IMR-90 (cell line): ENCODE measurements around the gene ACACA. TPM values are rescaled to one million over a fixed set of nuclear protein-coding genes. Genes with fewer than 3 reads are reported as not detected.

Source experiments
- ATAC-seq: fragments of 200-7000 bp; cut with Tn5 transposase; 2 replicates; pipeline ENCODE4 v1.9.1; 2020; ENCODE audit warnings: low read depth, mild to moderate bottlenecking, moderate library complexity
- BruUV-seq: library from RNA; stranded (reverse); fragments of 400-500 nt; replicated peaks from 2 replicates; lab custom pipeline; 2021; lab: Mats Ljungman, UMichigan
- CTCF ChIA-PET: fragments of 300-600 bp; formaldehyde crosslinking; extraction: SDS; loops from one replicate; lab custom pipeline; 2021; ENCODE audit warnings: antibody characterized with exemption; lab: Yijun Ruan, JAX
- POLR2A ChIA-PET: fragments of 300-600 bp; sonication (Branson Sonifier 250); formaldehyde crosslinking; loops from one replicate; lab custom pipeline; 2022; ENCODE audit warnings: antibody characterized with exemption; ENCODE audit not compliant: unreplicated experiment; lab: Charles Lee
- DNase-seq: peaks from one replicate; pipeline ENCODE4 v3.0.0; 2013
- H2AFZ ChIP-seq: replicated peaks from 2 replicates; pipeline ENCODE3; 2013; ENCODE audit warnings: low read length, mild to moderate bottlenecking; ENCODE audit not compliant: poor library complexity
- H2AK5ac ChIP-seq: 2 replicates; pipeline ENCODE4 v1.6.1; 2013; ENCODE audit warnings: low read depth, low read length, inconsistent platforms
- H2AK9ac ChIP-seq: replicated peaks from 2 replicates; pipeline ENCODE3; 2013; ENCODE audit warnings: mild to moderate bottlenecking, low read depth, low read length, moderate library complexity; ENCODE audit not compliant: poor library complexity
- H2BK120ac ChIP-seq: 2 replicates; pipeline ENCODE4 v1.6.1; 2013; ENCODE audit warnings: low read depth, low read length, inconsistent platforms
- H2BK15ac ChIP-seq: 3 replicates; pipeline ENCODE4 v1.6.1; 2013; ENCODE audit warnings: low read depth, low read length, inconsistent platforms
- H2BK20ac ChIP-seq: 2 replicates; pipeline ENCODE4 v1.6.1; 2013; ENCODE audit warnings: low read depth, mild to moderate bottlenecking, inconsistent platforms, low read length, moderate library complexity
- H2BK5ac ChIP-seq: 2 replicates; pipeline ENCODE4 v1.6.1; 2013; ENCODE audit warnings: mild to moderate bottlenecking, low read depth, low read length, inconsistent platforms; ENCODE audit not compliant: poor library complexity, severe bottlenecking
- H3K14ac ChIP-seq: replicated peaks from 2 replicates; pipeline ENCODE4 v1.6.1; 2013; ENCODE audit warnings: low read depth, low read length, inconsistent platforms
- H3K18ac ChIP-seq: 2 replicates; pipeline ENCODE4 v1.6.1; 2013; ENCODE audit warnings: low read depth, low read length, control low read depth
- H3K23ac ChIP-seq: 2 replicates; pipeline ENCODE4 v1.6.1; 2013; ENCODE audit warnings: low read depth, low read length, inconsistent platforms
- H3K27ac ChIP-seq: 2 replicates; pipeline ENCODE4 v1.5.1; 2013; ENCODE audit warnings: mild to moderate bottlenecking, control low read depth, low read length; ENCODE audit not compliant: insufficient read depth
- H3K27me3 ChIP-seq: 2 replicates; pipeline ENCODE4 v1.6.1; 2013; ENCODE audit warnings: low read length; ENCODE audit not compliant: control insufficient read depth, insufficient read depth
- H3K36me3 ChIP-seq: 2 replicates; pipeline ENCODE4 v1.6.1; 2013; ENCODE audit warnings: low read length, mixed read lengths; ENCODE audit not compliant: control insufficient read depth, insufficient read depth
- H3K4ac ChIP-seq: 2 replicates; pipeline ENCODE4 v1.6.1; 2013; ENCODE audit warnings: low read depth, low read length, inconsistent platforms
- H3K4me1 ChIP-seq: 2 replicates; pipeline ENCODE4 v1.6.1; 2013; ENCODE audit warnings: low read length, mixed read lengths; ENCODE audit not compliant: control insufficient read depth, insufficient read depth
- H3K4me2 ChIP-seq: 2 replicates; pipeline ENCODE4 v1.6.1; 2013; ENCODE audit warnings: low read depth, mild to moderate bottlenecking, control low read depth, low read length, moderate library complexity
- H3K4me3 ChIP-seq: 2 replicates; pipeline ENCODE4 v1.5.1; 2013; ENCODE audit warnings: low read depth, mild to moderate bottlenecking, control low read depth, low read length, moderate library complexity; ENCODE audit not compliant: insufficient read depth
- H3K56ac ChIP-seq: 2 replicates; pipeline ENCODE4 v1.6.1; 2013; ENCODE audit warnings: low read length, inconsistent platforms; ENCODE audit not compliant: insufficient read depth; ENCODE audit errors: extremely low read depth
- H3K79me1 ChIP-seq, 2 experiments: 2 replicates each; pipeline ENCODE4 v1.6.1; 2013; ENCODE audit warnings: low read length in 2 of 2, inconsistent platforms in 1 of 2, low read depth in 1 of 2
- H3K9ac ChIP-seq: 2 replicates; pipeline ENCODE4 v1.6.1; 2013; ENCODE audit warnings: low read depth, low read length, control low read depth
- H3K9me1 ChIP-seq: 2 replicates; pipeline ENCODE4 v1.6.1; 2013; ENCODE audit warnings: low read length, inconsistent platforms; ENCODE audit not compliant: insufficient read depth
- H3K9me3 ChIP-seq: 2 replicates; pipeline ENCODE4 v1.6.1; 2013; ENCODE audit warnings: low read length; ENCODE audit not compliant: control insufficient read depth, insufficient read depth
- H4K20me1 ChIP-seq: 2 replicates; pipeline ENCODE4 v1.6.1; 2013; ENCODE audit warnings: low read length, inconsistent platforms; ENCODE audit not compliant: insufficient read depth
- H4K5ac ChIP-seq: 2 replicates; pipeline ENCODE4 v1.6.1; 2013; ENCODE audit warnings: mild to moderate bottlenecking, low read depth, low read length, control low read depth
- H4K8ac ChIP-seq, 2 experiments: 2 replicates each; pipeline ENCODE4 v1.6.1; 2013; ENCODE audit warnings: low read depth in 2 of 2, low read length in 2 of 2, control low read depth in 1 of 2, inconsistent platforms in 1 of 2
- H4K91ac ChIP-seq: 2 replicates; pipeline ENCODE4 v1.6.1; 2013; ENCODE audit warnings: low read depth, low read length, inconsistent platforms; ENCODE audit not compliant: insufficient read depth
- MAZ ChIP-seq: IDR thresholded peaks from 2 replicates; pipeline ENCODE4 v1.6.1; 2012; ENCODE audit warnings: low read depth, mild to moderate bottlenecking, low read length, improper control_type of control experiment, moderate library complexity, borderline replicate concordance
- NFE2L2 ChIP-seq: fragments of 150-350 bp; IDR thresholded peaks from 2 replicates; pipeline ENCODE4 v1.6.1; 2016; ENCODE audit warnings: low read depth, mild to moderate bottlenecking, low read length
- RCOR1 ChIP-seq: IDR thresholded peaks from 2 replicates; pipeline ENCODE4 v1.6.1; 2012; ENCODE audit warnings: mild to moderate bottlenecking, low read length, improper control_type of control experiment; ENCODE audit not compliant: insufficient replicate concordance
- RFX5 ChIP-seq: IDR thresholded peaks from 2 replicates; pipeline ENCODE4 v1.8.0; 2012; ENCODE audit warnings: low read depth, mild to moderate bottlenecking, low read length, moderate library complexity
- SMC3 ChIP-seq: fragments of 150-350 bp; IDR thresholded peaks from 2 replicates; pipeline ENCODE4 v1.6.1; 2016; ENCODE audit warnings: low read depth, mild to moderate bottlenecking, antibody characterized with exemption, low read length, moderate library complexity
- USF2 ChIP-seq: fragments of 150-350 bp; IDR thresholded peaks from 2 replicates; pipeline ENCODE4 v1.6.1; 2017; ENCODE audit warnings: mild to moderate bottlenecking, antibody characterized with exemption, low read length, low read depth
- WGBS, 2 experiments: methylation state at CpG; one replicate each; pipeline versions ENCODE4 v1.1.5 to v1.1.7; 2013; ENCODE audit warnings: missing lambda C conversion rate in 2 of 2; ENCODE audit not compliant: insufficient read length in 1 of 2; ENCODE audit errors: extremely low coverage in 2 of 2; 5-methylcytosine and 5-hydroxymethylcytosine counted together
- dilution Hi-C: fragments of 300-500 bp; cut with HindIII; formaldehyde crosslinking; loops from one replicate; pipeline ENCODE4 v1.14.3; 2018; ENCODE audit warnings: low sequenced_read_pairs; ENCODE audit not compliant: unreplicated experiment
- in situ Hi-C: fragments of 300-500 bp; cut with MboI; formaldehyde crosslinking; loops from 3 replicates; pipeline ENCODE4 v1.14.3; 2019; ENCODE audit warnings: low sequenced_read_pairs, inconsistent platforms, mixed read lengths
- intact Hi-C: fragments of 100-400 bp; cut with micrococcal nuclease; formaldehyde crosslinking; loops from 2 replicates; pipeline ENCODE4 v1.10.0; 2022
- polyA plus RNA-seq, 3 experiments: library from polyadenylated mRNA; depleted of rRNA; stranded (reverse); fragments of >200 nt; gene quantifications; 2 replicates each; pipeline ENCODE4 v1.2.3, GENCODE V29; 2012; ENCODE audit warnings: low replicate concordance in 1 of 3
- total RNA-seq: library from RNA; depleted of rRNA; stranded (reverse); fragments of >200 nt; gene quantifications from 2 replicates; pipeline ENCODE4 v1.2.3, GENCODE V29; 2012
- TF ChIP-seq, protein P1 (sequence below): conservative IDR thresholded peaks from 2 replicates; pipeline ENCODE4 v1.5.1; 2012; ENCODE audit warnings: mild to moderate bottlenecking, low read depth, low read length, improper control_type of control experiment
- TF ChIP-seq, protein P2 (sequence below): fragments of 150-350 bp; IDR thresholded peaks from 2 replicates; pipeline ENCODE4 v1.6.1; 2016; ENCODE audit warnings: low read depth, mild to moderate bottlenecking, low read length, moderate library complexity, borderline replicate concordance

ACACA gene
- total and polyA plus RNA-seq, 2 of the 4 experiments (the other 2 are of a cell fraction): 21.3 to 39.1 TPM

DNA sequence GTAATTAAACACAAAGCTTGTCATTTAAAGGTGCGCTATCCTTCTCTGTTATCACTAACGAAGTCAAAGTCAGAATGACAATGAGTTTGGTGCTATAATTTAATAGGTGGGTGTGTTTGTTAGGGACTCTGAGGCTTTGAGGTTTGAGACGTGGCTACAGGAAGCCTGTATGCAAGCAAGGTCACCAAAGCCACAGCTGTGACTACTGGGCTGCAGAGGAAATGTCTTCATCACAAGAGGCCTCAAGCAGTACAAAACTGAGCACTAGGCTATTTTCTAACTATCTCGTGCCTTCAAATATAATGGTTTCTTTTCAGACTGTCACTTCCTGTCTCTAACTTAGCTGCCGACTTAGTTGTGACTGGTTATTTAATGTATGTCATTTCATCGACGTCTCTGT is 316.7 kb downstream of the ACACA start:
- dilution Hi-C loops: no loop called here
- Histone ChIP-seq H3K4me1 (no peaks in the 10 kb centered on the region), H2BK5ac (no peak overlapping the region), H3K14ac (no peak overlapping the region), H3K27ac (no peak overlapping the region), H3K27me3 (no peaks in the 10 kb centered on the region), H3K18ac (no peak overlapping the region), H2BK120ac (no peak overlapping the region), H3K9me1 (peaks cover 14% of the 10 kb centered on the region; the same call in 1 of the 2 replicates), H4K20me1 (no peaks in the 10 kb centered on the region), H4K8ac (no peak overlapping the region), H4K91ac (no peak overlapping the region), H3K79me1 (no peaks in the 10 kb centered on the region), H2AFZ (no peak overlapping the region), H2BK20ac (no peak overlapping the region), H3K9ac (no peak overlapping the region), H3K4me2 (no peak overlapping the region), H3K56ac (no peak overlapping the region), H4K5ac (no peak overlapping the region), H3K36me3 (peaks cover 26% of the 10 kb centered on the region), H2AK9ac (no peak overlapping the region), H3K9me3 (no peaks in the 10 kb centered on the region), H2BK15ac (no peak overlapping the region), H2AK5ac (no peak overlapping the region), H3K4ac (no peak overlapping the region), H3K23ac (no peak overlapping the region), H3K4me3 (no peak overlapping the region)
- POLR2A ChIA-PET: no interaction called here
- ATAC-seq (no peak), DNase-seq (no peak)
- TF ChIP-seq NFE2L2 (no peak), RFX5 (no peak), MAZ (no peak), RCOR1 (no peak), USF2 (no peak), SMC3 (no peak)
- TF ChIP-seq, protein P1, sequence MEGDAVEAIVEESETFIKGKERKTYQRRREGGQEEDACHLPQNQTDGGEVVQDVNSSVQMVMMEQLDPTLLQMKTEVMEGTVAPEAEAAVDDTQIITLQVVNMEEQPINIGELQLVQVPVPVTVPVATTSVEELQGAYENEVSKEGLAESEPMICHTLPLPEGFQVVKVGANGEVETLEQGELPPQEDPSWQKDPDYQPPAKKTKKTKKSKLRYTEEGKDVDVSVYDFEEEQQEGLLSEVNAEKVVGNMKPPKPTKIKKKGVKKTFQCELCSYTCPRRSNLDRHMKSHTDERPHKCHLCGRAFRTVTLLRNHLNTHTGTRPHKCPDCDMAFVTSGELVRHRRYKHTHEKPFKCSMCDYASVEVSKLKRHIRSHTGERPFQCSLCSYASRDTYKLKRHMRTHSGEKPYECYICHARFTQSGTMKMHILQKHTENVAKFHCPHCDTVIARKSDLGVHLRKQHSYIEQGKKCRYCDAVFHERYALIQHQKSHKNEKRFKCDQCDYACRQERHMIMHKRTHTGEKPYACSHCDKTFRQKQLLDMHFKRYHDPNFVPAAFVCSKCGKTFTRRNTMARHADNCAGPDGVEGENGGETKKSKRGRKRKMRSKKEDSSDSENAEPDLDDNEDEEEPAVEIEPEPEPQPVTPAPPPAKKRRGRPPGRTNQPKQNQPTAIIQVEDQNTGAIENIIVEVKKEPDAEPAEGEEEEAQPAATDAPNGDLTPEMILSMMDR: no peak
- TF ChIP-seq, protein P2, sequence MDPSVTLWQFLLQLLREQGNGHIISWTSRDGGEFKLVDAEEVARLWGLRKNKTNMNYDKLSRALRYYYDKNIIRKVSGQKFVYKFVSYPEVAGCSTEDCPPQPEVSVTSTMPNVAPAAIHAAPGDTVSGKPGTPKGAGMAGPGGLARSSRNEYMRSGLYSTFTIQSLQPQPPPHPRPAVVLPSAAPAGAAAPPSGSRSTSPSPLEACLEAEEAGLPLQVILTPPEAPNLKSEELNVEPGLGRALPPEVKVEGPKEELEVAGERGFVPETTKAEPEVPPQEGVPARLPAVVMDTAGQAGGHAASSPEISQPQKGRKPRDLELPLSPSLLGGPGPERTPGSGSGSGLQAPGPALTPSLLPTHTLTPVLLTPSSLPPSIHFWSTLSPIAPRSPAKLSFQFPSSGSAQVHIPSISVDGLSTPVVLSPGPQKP: no peak
- intact Hi-C loops: no loop called here
- CTCF ChIA-PET: interaction anchor here (1.3 kb wide), 1 partner anchor 8 kb away, joined by 3 read pairs; no protein-coding TSS in a partner anchor
- no TSS peak for BruUV-seq
- no CpG with 5 or more reads among the region's 7 CpGs for WGBS, 2 experiments
- in situ Hi-C loops: no loop called here
